Right lobe of liver (tissue), 4 donors: Measurements from ENCODE around the gene ISYNA1.

Experiments used
- CTCF ChIP-seq, 4 donors: fragments of 200-600 bp in 3 of 4; fragments of 450-650 bp in 1 of 4; IDR thresholded peaks; one replicate each; pipeline versions ENCODE4 v1.5.1 to v1.8.0; 2016 to 2022; ENCODE audit warnings: antibody characterized with exemption in 4 of 4, mild to moderate bottlenecking in 2 of 4
- POLR2A ChIP-seq: fragments of 450-650 bp; IDR thresholded peaks from one replicate; pipeline ENCODE4 v1.6.1; 2017; ENCODE audit warnings: antibody characterized with exemption, mild to moderate bottlenecking
- donor health status: DM: no; HTN: no; CAD: no.
- donor health status: DM: no; HTN: no; CAD: no.
- donor health status: DM: no; HTN: yes; CAD: no.

GRCh38 chr19:18477974-18478373 is 40.0 kb upstream of the ISYNA1 start:
- TF ChIP-seq CTCF (IDR thresholded peaks at IDR 0.05) (no peak), POLR2A (no peak)
